SIG-M5 (cell line): ENCODE data around the gene CREG2.

Source experiments
- DNase-seq: peaks from one replicate; lab custom pipeline; 2025; lab: John Stamatoyannopoulos, UW

CREG2 gene

GRCh38 chr2:101387151-101387834, at the start of gene CREG2:
CREG2 (minus strand) TSS chr2:101387503; CDS start chr2:101387457, 46 bp downstream.
- no peak for DNase-seq

GRCh38 chr2:101435001-101435862, 47.9 kb upstream of the CREG2 start:
- DNase-seq: no peak

- DNase-seq: no peak
These were observed 46.2 kb upstream of the CREG2 start for GRCh38 chr2:101433465-101433864.

- DNase-seq: no peak
These were observed 45.3 kb upstream of the CREG2 start for GRCh38 chr2:101432411-101433181.

GRCh38 chr2:101431486-101431885, 44.2 kb upstream of the CREG2 start:
- DNase-seq: no peak

GRCh38 chr2:101430156-101430555, 42.9 kb upstream of the CREG2 start:
- DNase-seq: no peak

GRCh38 chr2:101429453-101429852, 42.1 kb upstream of the CREG2 start:
- DNase-seq: no peak

GRCh38 chr2:101428422-101429176, 41.3 kb upstream of the CREG2 start:
- no peak for DNase-seq

GRCh38 chr2:101427743-101428142, 40.4 kb upstream of the CREG2 start:
- DNase-seq: no peak

- no peak for DNase-seq
These were observed 39.9 kb upstream of the CREG2 start for GRCh38 chr2:101427240-101427639.

GRCh38 chr2:101426822-101427221, 39.5 kb upstream of the CREG2 start:
- DNase-seq: no peak

- no peak for DNase-seq
These were observed 33.3 kb upstream of the CREG2 start for GRCh38 chr2:101420623-101421022.

GRCh38 chr2:101419096-101419663, 31.9 kb upstream of the CREG2 start:
- no peak for DNase-seq

GRCh38 chr2:101418460-101419095, 31.3 kb upstream of the CREG2 start:
- DNase-seq: no peak

- DNase-seq: no peak
These were observed 29.3 kb upstream of the CREG2 start for GRCh38 chr2:101416609-101417008.

GRCh38 chr2:101415884-101416283, 28.6 kb upstream of the CREG2 start:
- no peak for DNase-seq

- no peak for DNase-seq
These were observed 27.9 kb upstream of the CREG2 start for GRCh38 chr2:101415220-101415619.

GRCh38 chr2:101412092-101412694, 24.9 kb upstream of the CREG2 start:
- DNase-seq: no peak

- no peak for DNase-seq
These were observed 23.4 kb upstream of the CREG2 start for GRCh38 chr2:101410746-101411145.

- DNase-seq: no peak
These were observed 22.8 kb upstream of the CREG2 start for GRCh38 chr2:101410114-101410513.

- DNase-seq: no peak
These were observed 22.4 kb upstream of the CREG2 start for GRCh38 chr2:101409699-101410098.
